Osteoblast (primary cell): Measurements from ENCODE around the gene HLF. TPM values are rescaled to one million over a fixed set of nuclear protein-coding genes. Genes with fewer than 3 reads are reported as not detected.

Source experiments
- DNase-seq: peaks from one replicate; pipeline ENCODE4 v3.0.0; 2011; ENCODE audit warnings: low spot score, mixed read lengths; ENCODE audit not compliant: insufficient read length; ENCODE audit errors: missing footprints
- H2AFZ ChIP-seq: 2 replicates; pipeline ENCODE4 v1.6.0; 2011; ENCODE audit warnings: mild to moderate bottlenecking, low read length
- H3K27ac ChIP-seq: 2 replicates; pipeline ENCODE4 v1.5.1; 2011; ENCODE audit warnings: mild to moderate bottlenecking, low read depth, low read length, moderate library complexity
- H3K27me3 ChIP-seq: 2 replicates; pipeline ENCODE4 v1.6.0; 2012; ENCODE audit warnings: mild to moderate bottlenecking, control low read depth, inconsistent platforms, low read length, moderate library complexity; ENCODE audit not compliant: insufficient read depth
- H3K36me3 ChIP-seq: 2 replicates; pipeline ENCODE4 v1.5.1; 2011; ENCODE audit warnings: mild to moderate bottlenecking, low read length, control low read depth, moderate library complexity; ENCODE audit not compliant: insufficient read depth
- H3K4me1 ChIP-seq: 2 replicates; pipeline ENCODE4 v1.5.1; 2011; ENCODE audit warnings: mild to moderate bottlenecking, low read length, control low read depth, moderate library complexity; ENCODE audit not compliant: insufficient read depth
- H3K4me2 ChIP-seq: 2 replicates; pipeline ENCODE4 v1.6.0; 2011; ENCODE audit warnings: mild to moderate bottlenecking, low read length; ENCODE audit not compliant: insufficient read depth
- H3K4me3 ChIP-seq: fragments of 200-600 bp; sonication (generic); 3 replicates; pipeline ENCODE4 v1.5.1; 2012; ENCODE audit warnings: mild to moderate bottlenecking, low read length, inconsistent platforms; ENCODE audit not compliant: insufficient read depth
- H3K79me2 ChIP-seq: 2 replicates; pipeline ENCODE4 v1.6.0; 2012; ENCODE audit warnings: mild to moderate bottlenecking, low read length, control low read depth, inconsistent platforms; ENCODE audit not compliant: insufficient read depth
- H3K9me3 ChIP-seq: 2 replicates; pipeline ENCODE4 v1.5.1; 2011; ENCODE audit warnings: low read depth, low read length, control low read depth
- H4K20me1 ChIP-seq: 2 replicates; pipeline ENCODE4 v1.6.0; 2012; ENCODE audit warnings: mild to moderate bottlenecking, low read length, control low read depth; ENCODE audit not compliant: insufficient read depth
- total RNA-seq: library from RNA; depleted of rRNA; stranded (reverse); fragments of >200 nt; gene quantifications from 2 replicates; pipeline ENCODE4 v1.2.3, GENCODE V29; 2012
- TF ChIP-seq, protein P1 (sequence below): IDR thresholded peaks from 2 replicates; pipeline ENCODE4 v1.5.1; 2011; ENCODE audit warnings: mild to moderate bottlenecking, low read depth, low read length, moderate library complexity; ENCODE audit errors: extremely low read depth

HLF gene, protein sequence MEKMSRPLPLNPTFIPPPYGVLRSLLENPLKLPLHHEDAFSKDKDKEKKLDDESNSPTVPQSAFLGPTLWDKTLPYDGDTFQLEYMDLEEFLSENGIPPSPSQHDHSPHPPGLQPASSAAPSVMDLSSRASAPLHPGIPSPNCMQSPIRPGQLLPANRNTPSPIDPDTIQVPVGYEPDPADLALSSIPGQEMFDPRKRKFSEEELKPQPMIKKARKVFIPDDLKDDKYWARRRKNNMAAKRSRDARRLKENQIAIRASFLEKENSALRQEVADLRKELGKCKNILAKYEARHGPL
- under 0.01 TPM in 2 replicates for total RNA-seq

DNA sequence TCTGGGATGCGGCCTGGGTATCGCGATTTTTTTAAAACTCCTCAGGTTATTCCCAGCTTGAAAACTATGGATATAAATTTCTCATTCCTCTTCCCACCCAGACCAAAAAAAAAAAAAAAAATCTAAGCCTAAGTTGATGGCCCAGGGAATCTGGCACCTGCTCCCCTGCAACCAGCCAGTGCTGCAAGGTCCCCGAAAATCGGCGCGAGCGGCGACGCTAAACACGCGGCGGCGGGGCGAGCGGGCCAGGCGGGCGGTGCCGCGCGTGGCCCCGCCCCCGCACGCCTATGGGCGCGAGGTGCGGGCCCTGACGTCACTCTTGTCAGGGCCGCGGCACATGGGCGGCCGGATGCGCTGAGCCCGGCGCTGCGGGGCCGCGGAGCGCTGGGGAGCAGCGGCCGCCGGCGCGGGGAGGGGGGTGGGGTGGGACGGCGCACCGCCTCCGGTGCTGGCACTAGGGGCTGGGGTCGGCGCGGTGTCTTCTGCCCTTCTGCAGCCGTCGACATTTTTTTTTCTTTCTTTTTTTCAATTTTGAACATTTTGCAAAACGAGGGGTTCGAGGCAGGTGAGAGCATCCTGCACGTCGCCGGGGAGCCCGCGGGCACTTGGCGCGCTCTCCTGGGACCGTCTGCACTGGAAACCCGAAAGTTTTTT is at the start of gene HLF:
Gene HLF (plus strand): TSS at position 316 of the 654 bp plus-strand sequence. CDS start 525 bp downstream, outside the sequence.
- TF ChIP-seq, protein P1, sequence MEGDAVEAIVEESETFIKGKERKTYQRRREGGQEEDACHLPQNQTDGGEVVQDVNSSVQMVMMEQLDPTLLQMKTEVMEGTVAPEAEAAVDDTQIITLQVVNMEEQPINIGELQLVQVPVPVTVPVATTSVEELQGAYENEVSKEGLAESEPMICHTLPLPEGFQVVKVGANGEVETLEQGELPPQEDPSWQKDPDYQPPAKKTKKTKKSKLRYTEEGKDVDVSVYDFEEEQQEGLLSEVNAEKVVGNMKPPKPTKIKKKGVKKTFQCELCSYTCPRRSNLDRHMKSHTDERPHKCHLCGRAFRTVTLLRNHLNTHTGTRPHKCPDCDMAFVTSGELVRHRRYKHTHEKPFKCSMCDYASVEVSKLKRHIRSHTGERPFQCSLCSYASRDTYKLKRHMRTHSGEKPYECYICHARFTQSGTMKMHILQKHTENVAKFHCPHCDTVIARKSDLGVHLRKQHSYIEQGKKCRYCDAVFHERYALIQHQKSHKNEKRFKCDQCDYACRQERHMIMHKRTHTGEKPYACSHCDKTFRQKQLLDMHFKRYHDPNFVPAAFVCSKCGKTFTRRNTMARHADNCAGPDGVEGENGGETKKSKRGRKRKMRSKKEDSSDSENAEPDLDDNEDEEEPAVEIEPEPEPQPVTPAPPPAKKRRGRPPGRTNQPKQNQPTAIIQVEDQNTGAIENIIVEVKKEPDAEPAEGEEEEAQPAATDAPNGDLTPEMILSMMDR: no peak
- Histone ChIP-seq H3K27me3 (peaks cover 78% of the 10 kb centered on the region), H3K4me3 (peak within 1 kb of the TSS; percentile 43), H3K36me3 (no peaks in the 10 kb centered on the region), H3K79me2 (no peaks in the 10 kb centered on the region), H4K20me1 (no peaks in the 10 kb centered on the region), H3K27ac (no peak within 1 kb of the TSS), H3K4me2 (peak within 1 kb of the TSS; percentile 50), H3K9me3 (no peaks in the 10 kb centered on the region), H2AFZ (no peak within 1 kb of the TSS), H3K4me1 (no peaks in the 10 kb centered on the region)
- peak; percentile 95 for DNase-seq

DNA sequence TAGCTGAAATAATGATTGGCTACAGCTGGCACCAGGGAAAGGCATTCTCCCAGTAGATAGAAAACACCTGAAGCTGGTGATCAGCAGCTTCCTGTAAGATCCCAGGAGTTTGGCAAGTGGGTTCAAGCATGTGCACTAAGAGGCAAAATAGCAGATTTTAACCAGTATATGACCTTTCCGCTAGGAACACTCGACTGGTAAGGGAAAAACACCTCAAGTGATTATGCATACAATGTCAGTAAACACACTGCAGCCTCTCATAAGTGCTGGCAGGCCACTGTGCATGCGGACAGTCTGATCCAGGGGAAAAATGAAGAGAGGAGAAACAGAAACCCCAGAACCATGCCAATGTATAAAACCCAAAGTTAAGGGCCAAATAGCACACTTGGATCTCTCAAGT is 49.0 kb upstream of the HLF start:
- Histone ChIP-seq H3K79me2 (no peaks in the 10 kb centered on the region), H4K20me1 (no peaks in the 10 kb centered on the region), H3K4me1 (no peaks in the 10 kb centered on the region), H3K36me3 (no peaks in the 10 kb centered on the region), H3K9me3 (no peaks in the 10 kb centered on the region), H3K27ac (no peak overlapping the region), H3K4me2 (no peak overlapping the region), H3K27me3 (no peaks in the 10 kb centered on the region), H3K4me3 (no peak overlapping the region), H2AFZ (no peak overlapping the region)
- TF ChIP-seq, protein P1: no peak
- DNase-seq: no peak

DNA sequence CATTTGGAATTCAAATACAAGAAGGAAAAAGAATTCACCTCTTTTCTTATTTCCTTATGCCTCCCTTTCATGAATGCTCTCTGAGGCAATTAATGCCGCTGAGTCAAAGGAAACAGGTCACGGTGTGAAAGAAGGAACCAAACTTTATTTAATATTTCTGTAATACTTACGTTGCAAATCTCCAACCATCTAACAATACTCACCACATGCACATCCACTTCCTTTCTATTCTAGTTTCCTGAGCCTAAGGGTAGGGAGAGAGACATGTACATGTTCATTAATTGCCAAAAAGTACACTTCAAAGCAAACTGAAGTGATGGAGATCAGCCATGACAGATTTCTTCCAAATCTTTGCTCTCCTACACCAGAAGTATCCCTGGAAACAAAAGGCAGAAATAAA is 47.9 kb upstream of the HLF start:
- Histone ChIP-seq H3K36me3 (no peaks in the 10 kb centered on the region), H4K20me1 (no peaks in the 10 kb centered on the region), H3K4me1 (no peaks in the 10 kb centered on the region), H2AFZ (no peak overlapping the region), H3K4me2 (no peak overlapping the region), H3K4me3 (no peak overlapping the region), H3K9me3 (no peaks in the 10 kb centered on the region), H3K79me2 (no peaks in the 10 kb centered on the region), H3K27ac (no peak overlapping the region), H3K27me3 (no peaks in the 10 kb centered on the region)
- no peak for DNase-seq
- TF ChIP-seq, protein P1: no peak

DNA sequence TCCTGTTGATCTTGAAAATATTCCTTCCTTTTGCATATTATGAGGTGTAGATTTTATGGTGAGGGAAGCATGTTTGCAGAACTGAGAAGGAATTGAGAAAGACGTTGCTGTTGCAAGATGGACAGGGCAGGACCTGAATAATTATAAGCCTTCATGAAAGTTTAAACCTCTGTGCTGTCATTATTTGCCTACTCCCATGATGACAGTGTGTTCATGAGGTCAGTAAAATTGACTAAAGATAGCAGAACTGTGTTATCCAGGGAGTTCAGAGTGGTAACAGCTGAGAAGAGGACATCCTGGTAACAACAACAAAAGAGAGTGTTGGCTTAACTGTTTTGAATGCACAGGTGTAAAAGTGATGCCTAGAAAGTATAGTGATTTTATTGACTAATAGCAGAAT is 45.3 kb upstream of the HLF start:
- TF ChIP-seq, protein P1: no peak
- Histone ChIP-seq H4K20me1 (no peaks in the 10 kb centered on the region), H3K27me3 (no peaks in the 10 kb centered on the region), H3K4me3 (no peak overlapping the region), H3K79me2 (no peaks in the 10 kb centered on the region), H3K4me1 (no peaks in the 10 kb centered on the region), H3K27ac (no peak overlapping the region), H3K36me3 (no peaks in the 10 kb centered on the region), H3K9me3 (no peaks in the 10 kb centered on the region), H3K4me2 (no peak overlapping the region), H2AFZ (no peak overlapping the region)
- no peak for DNase-seq
